ENCODE data around the gene MRPL40.

DNA sequence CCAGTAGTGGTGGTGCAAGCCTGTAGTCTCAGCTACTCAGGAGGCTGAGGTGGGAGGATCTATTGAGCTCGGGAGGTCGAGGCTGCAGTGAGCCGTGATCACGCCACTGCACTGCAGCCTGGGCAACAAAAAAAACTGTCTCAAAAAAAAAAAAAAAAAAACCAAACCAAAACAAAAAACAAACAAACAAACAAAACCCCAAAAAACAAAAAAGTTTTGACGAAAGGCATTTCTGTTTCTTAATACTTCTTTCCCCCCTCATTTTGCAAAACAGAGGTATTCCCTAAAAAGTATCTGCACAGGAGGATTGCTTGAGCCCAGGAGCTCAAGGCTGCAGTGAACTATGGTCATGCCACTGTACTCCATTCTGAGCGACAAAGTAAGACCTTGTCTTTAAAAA is 12.0 kb upstream of the MRPL40 start:
- TF ChIP-seq, protein P1, sequence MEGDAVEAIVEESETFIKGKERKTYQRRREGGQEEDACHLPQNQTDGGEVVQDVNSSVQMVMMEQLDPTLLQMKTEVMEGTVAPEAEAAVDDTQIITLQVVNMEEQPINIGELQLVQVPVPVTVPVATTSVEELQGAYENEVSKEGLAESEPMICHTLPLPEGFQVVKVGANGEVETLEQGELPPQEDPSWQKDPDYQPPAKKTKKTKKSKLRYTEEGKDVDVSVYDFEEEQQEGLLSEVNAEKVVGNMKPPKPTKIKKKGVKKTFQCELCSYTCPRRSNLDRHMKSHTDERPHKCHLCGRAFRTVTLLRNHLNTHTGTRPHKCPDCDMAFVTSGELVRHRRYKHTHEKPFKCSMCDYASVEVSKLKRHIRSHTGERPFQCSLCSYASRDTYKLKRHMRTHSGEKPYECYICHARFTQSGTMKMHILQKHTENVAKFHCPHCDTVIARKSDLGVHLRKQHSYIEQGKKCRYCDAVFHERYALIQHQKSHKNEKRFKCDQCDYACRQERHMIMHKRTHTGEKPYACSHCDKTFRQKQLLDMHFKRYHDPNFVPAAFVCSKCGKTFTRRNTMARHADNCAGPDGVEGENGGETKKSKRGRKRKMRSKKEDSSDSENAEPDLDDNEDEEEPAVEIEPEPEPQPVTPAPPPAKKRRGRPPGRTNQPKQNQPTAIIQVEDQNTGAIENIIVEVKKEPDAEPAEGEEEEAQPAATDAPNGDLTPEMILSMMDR (IDR thresholded peaks at IDR 0.05): no peak
- TF ChIP-seq EZH2 (IDR thresholded peaks at IDR 0.05; ENCODE audit: borderline replicate concordance, insufficient read depth, low read depth, low read length, poor library complexity, severe bottlenecking): no peak
